ENCODE data around the gene KIAA0513.
"Not testable (repeated sequence)": the region's sequence is repeated elsewhere in the genome, so short reads cannot be mapped to it uniquely, and the experiment has no call there.

Gene KIAA0513

DNA sequence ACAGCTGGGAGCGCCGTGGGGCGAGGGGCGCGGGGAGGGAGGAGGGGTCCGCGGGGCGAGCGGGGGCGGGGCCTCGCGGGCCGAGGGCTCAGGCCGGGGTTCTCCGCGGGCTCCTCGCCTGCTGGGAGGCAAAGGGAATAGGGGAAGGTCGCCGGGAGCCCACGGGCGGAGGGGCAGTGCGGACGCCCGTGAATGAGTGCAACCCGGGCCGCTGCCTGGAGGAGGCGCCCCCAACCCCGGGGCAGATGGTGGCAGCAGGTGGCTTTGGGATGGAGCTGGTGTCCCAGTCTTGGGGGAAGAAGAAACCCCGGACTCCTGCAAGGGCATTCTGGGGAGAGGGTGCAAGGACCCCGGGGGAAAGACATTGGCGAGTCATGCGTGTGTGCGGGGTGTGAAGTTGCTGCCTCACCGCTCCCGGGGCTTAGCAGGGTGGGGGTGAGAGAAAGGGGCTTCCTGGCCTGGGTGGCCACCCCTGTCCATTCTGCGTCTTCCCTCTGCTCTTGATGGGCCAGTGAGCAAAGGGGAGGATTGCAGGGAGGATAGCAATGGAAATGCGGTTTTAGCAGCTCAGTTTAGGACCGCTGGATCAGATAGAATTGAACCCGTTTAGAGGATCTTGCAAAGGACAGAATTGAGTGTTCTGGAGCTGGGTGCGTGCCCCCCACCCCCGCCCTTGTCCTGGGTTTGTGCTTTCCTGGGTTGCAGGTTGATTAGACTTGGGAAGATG is 526 bp downstream of the KIAA0513 start:
- ATAC-seq (replicated peaks) (no peak), DNase-seq (peak in 2 of 3 experiments; percentile 7 to 12)
- H3K27me3 Mint-ChIP-seq = no peaks in the 10 kb centered on the region
- H3K9me3 Mint-ChIP-seq = no peaks in the 10 kb centered on the region
- H3K4me1 Mint-ChIP-seq (ENCODE audit: low read depth in 2 of 2) = peaks cover 21 to 30% of the 10 kb centered on the region in 2 donors
- H3K36me3 Mint-ChIP-seq (ENCODE audit: insufficient read depth) = peaks cover 30% of the 10 kb centered on the region
- H3K4me3 Mint-ChIP-seq = peak overlapping the region; percentile 92 to 94
- peak overlapping the region; percentile 94 for H3K27ac Mint-ChIP-seq

- Mint-ChIP-seq H3K9me3 (no peaks in the 10 kb centered on the region), H3K27ac (peak overlapping the region; percentile 94), H3K4me1 (ENCODE audit: low read depth in 2 of 2) (peaks cover 21 to 30% of the 10 kb centered on the region in 2 donors), H3K27me3 (no peaks in the 10 kb centered on the region), H3K4me3 (peak overlapping the region; percentile 92 to 94), H3K36me3 (ENCODE audit: insufficient read depth) (peaks cover 30% of the 10 kb centered on the region)
- ATAC-seq (replicated peaks) = peak; percentile 78
- DNase-seq = peak; percentile 62 to 68 (median 62)
These were observed 1.3 kb downstream of the KIAA0513 start for GRCh38 chr16:85028685-85029407.

- Mint-ChIP-seq H3K36me3 (ENCODE audit: insufficient read depth) (peaks cover 28% of the 10 kb centered on the region), H3K4me1 (ENCODE audit: low read depth in 2 of 2) (peaks cover 24 to 30% of the 10 kb centered on the region in 2 donors), H3K27me3 (no peaks in the 10 kb centered on the region), H3K9me3 (no peaks in the 10 kb centered on the region), H3K4me3 (peak overlapping the region; percentile 92 to 94), H3K27ac (peak overlapping the region; percentile 94)
- peak; percentile 65 for ATAC-seq (replicated peaks)
- DNase-seq = peak; percentile 43 to 50 (median 45)
These were observed 1.8 kb downstream of the KIAA0513 start for GRCh38 chr16:85029408-85029784.

DNA sequence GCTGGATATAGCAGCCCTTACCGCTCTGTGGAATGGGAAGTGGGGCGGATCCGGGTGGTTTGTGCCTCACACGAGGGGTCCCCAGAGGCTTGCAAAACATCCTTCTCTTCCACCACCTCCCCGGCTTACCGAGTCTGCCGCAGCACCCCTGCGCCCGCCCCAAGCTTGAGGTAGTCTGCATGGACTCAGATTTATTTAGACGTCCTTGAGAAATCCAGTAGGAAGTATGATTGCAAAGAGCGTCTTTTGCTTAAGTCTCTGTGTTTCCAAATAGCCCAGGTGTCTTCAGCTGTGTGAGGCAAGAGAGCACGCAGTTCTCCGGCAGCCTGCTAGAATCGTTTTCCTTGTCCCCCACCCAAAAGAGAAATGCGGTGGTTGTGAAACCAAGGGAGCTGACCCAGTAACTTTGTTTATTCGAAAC is 2.4 kb downstream of the KIAA0513 start:
- Mint-ChIP-seq H3K27ac (peak overlapping the region; percentile 94), H3K4me1 (ENCODE audit: low read depth in 2 of 2) (peaks cover 24 to 30% of the 10 kb centered on the region in 2 donors), H3K4me3 (peak overlapping the region; percentile 92 to 94), H3K9me3 (no peaks in the 10 kb centered on the region), H3K27me3 (no peaks in the 10 kb centered on the region), H3K36me3 (ENCODE audit: insufficient read depth) (peaks cover 28% of the 10 kb centered on the region)
- no peak for ATAC-seq (replicated peaks)
- no peak for DNase-seq

DNA sequence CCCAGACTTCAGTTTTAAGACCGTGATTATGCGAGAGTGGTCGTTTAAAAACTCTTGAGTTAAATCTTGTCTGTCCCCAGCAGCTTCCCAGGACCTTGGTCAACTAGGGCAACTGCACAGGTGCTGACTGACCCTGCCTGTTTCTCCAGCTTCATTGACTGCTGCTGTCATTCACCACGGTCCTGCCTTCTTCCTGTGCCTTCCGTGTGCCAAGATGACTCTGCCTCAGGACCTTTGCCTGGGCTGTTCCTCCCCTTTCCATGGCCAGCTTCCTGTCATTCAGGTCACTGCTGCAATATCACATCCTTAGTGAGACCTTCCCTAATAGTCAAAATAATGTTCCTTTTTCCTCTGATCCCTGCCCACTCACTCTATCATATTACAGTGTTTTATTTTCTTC is 3.9 kb downstream of the KIAA0513 start:
- Mint-ChIP-seq H3K36me3 (ENCODE audit: insufficient read depth) (peaks cover 28% of the 10 kb centered on the region), H3K27me3 (no peaks in the 10 kb centered on the region), H3K4me1 (ENCODE audit: low read depth in 2 of 2) (peaks cover 24 to 30% of the 10 kb centered on the region in 2 donors), H3K9me3 (no peaks in the 10 kb centered on the region), H3K4me3 (no peak overlapping the region), H3K27ac (no peak overlapping the region)
- ATAC-seq (replicated peaks) (no peak), DNase-seq (no peak)

DNA sequence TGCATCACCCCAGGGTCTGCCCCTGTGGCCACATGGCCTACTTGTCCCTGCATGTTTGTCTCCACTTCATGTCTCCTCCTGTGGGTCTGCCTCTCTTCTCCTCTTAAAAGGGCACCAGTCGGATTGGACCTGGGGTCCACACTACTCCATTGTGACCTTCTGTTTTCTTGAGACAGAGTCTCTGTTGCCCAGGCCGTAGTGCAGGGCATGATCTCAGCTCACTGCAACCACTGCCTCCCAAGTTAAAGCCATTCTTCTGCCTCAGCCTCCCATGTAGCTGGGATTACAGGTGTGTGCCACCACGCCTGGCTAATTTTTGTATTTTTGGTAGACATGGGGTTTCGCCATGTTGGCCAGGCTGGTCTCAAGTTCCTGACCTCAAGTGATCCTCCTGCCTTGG is 4.6 kb downstream of the KIAA0513 start:
- not testable (repeated sequence) for H3K9me3 Mint-ChIP-seq; H3K4me3 Mint-ChIP-seq; ATAC-seq (replicated peaks); DNase-seq; H3K27ac Mint-ChIP-seq; H3K27me3 Mint-ChIP-seq
- Mint-ChIP-seq H3K4me1 (ENCODE audit: low read depth in 2 of 2) (peaks cover 24 to 27% of the 10 kb centered on the region in 2 donors), H3K36me3 (ENCODE audit: insufficient read depth) (peaks cover 28% of the 10 kb centered on the region)

- DNase-seq (no peak), ATAC-seq (replicated peaks) (no peak)
- Mint-ChIP-seq H3K9me3 (no peaks in the 10 kb centered on the region), H3K4me3 (no peak overlapping the region), H3K27ac (no peak overlapping the region), H3K4me1 (ENCODE audit: low read depth in 2 of 2) (peaks cover 19 to 22% of the 10 kb centered on the region in 2 donors), H3K27me3 (no peaks in the 10 kb centered on the region), H3K36me3 (ENCODE audit: insufficient read depth) (peaks cover 31% of the 10 kb centered on the region)
These were observed 5.6 kb downstream of the KIAA0513 start for GRCh38 chr16:85033171-85033570.

DNA sequence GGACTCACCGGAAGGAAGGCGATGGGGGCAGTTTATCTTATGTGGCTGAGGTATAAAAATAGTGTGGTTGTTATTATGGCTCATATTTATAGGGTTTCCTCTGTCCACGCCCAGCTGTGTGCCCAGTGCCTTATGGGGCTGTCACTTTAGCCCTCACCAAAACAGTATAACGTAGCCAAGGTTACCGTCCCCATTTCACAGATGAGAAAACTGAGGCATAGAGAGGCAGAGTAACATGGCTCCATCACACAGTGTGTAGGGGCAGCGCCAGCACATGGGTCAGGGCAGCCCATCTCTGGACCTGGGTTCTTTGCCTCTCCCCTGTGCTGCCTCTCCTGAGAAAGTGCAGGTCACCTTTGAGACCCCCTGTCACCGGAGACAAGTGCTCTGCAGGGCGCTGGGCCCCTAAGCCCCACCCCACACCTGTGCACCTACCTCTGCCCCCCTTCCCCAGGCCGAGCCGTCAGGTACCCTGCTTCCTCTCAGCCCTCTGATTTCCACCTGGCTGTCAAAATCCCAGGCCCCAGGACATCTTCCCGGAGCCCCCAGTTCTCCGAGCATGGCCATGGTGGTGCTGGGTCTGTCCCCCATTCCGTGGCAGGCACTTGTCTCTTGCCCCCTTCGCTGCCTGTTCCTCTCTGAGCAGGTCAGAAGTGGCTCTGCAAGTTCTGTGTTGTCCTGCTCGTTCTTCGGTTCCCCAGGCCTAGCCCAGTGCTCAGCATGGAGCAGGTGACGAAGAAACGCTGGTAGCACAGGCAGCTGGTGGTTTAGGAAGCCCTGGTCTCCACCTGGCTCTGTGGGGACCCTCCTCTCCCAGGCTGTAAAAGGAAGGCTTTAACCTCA is 7.2 kb downstream of the KIAA0513 start:
- Mint-ChIP-seq H3K27me3 (no peaks in the 10 kb centered on the region), H3K4me3 (no peak overlapping the region), H3K27ac (peak overlapping the region in 1 of 2 donors; percentile 25), H3K4me1 (ENCODE audit: low read depth in 2 of 2) (peaks cover 2 to 5% of the 10 kb centered on the region in 2 donors), H3K9me3 (no peaks in the 10 kb centered on the region), H3K36me3 (ENCODE audit: insufficient read depth) (peaks cover 19% of the 10 kb centered on the region)
- no peak for DNase-seq
- ATAC-seq (replicated peaks) = no peak

DNA sequence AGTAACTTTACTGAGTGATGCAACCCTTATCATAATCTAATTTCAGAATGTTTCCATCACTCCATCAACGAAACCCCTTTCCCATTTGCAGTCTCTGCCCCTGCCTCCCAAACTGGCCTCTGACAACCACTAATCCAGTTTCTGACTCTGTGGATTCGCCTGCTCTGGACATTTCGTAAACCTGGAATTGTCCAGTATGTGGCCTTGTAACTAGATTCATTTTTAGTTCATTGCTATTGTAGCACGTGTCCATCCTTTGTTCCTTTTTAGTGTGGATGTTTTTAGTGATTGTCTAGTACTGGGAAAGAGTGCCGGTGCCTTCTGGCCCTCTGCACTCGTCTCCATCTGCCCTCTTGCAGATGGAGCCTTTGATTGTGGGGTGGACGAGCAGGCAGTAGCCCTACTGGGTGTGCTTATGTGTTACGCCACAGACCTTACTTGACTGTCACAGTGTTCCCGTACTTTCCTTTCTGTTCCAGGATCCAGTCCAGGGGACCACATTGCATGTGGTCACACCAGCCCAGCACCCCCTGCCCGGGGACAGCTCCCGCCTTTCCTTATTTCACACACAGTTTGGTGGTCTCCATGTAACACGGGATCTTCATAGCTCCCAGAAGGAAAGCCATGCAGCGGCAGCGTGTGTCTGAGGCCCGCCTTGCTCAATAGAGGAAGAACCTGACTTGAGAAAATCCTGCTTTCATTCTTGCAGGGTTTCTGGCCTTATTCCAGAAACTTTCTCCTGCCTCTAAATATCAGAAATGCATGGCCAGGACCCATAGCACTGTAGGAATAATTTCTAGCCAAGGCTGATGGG is 8.8 kb downstream of the KIAA0513 start:
- ATAC-seq (replicated peaks) (no peak), DNase-seq (no peak)
- Mint-ChIP-seq H3K9me3 (no peaks in the 10 kb centered on the region), H3K4me3 (no peak overlapping the region), H3K4me1 (ENCODE audit: low read depth in 2 of 2) (peaks cover 0 to 3% of the 10 kb centered on the region in 2 donors), H3K36me3 (ENCODE audit: insufficient read depth) (peaks cover 16% of the 10 kb centered on the region), H3K27ac (peak overlapping the region in 1 of 2 donors; percentile 23), H3K27me3 (no peaks in the 10 kb centered on the region)

- DNase-seq (no peak), ATAC-seq (replicated peaks) (no peak)
- H3K4me1 Mint-ChIP-seq (ENCODE audit: low read depth in 2 of 2) = peaks cover 0 to 3% of the 10 kb centered on the region in 2 donors
- peak overlapping the region in 1 of 2 donors; percentile 23 for H3K27ac Mint-ChIP-seq
- peaks cover 13% of the 10 kb centered on the region for H3K36me3 Mint-ChIP-seq (ENCODE audit: insufficient read depth)
- no peak overlapping the region for H3K4me3 Mint-ChIP-seq
- H3K9me3 Mint-ChIP-seq = no peaks in the 10 kb centered on the region
- H3K27me3 Mint-ChIP-seq = no peaks in the 10 kb centered on the region
These were observed 9.4 kb downstream of the KIAA0513 start for GRCh38 chr16:85037050-85037410.

DNA sequence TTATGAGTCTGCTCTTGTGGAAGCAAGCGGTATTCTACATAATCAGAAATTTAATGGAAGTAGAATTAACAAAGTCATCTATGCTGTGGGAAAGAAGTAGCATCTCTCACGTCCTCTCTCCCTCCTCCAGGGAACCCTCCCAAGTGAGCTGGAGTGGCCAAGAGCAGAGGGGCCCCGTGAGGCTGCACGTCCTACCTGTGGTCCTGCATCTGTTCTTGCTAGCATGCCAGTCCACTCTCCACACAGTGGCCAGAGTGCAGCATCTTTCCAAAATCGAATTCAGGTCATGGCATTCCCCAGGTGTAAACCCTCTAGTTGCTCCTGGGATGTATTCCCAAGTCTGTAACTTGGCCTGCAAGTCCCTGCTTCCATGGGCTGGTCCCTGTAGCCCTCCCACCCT is 10.1 kb downstream of the KIAA0513 start:
- Mint-ChIP-seq H3K4me1 (ENCODE audit: low read depth in 2 of 2) (peaks cover 0 to 3% of the 10 kb centered on the region in 2 donors), H3K27ac (no peak overlapping the region), H3K36me3 (ENCODE audit: insufficient read depth) (peaks cover 10% of the 10 kb centered on the region), H3K4me3 (no peak overlapping the region), H3K27me3 (no peaks in the 10 kb centered on the region), H3K9me3 (no peaks in the 10 kb centered on the region)
- DNase-seq = no peak
- no peak for ATAC-seq (replicated peaks)

- Mint-ChIP-seq H3K36me3 (ENCODE audit: insufficient read depth) (peaks cover 8% of the 10 kb centered on the region), H3K27ac (no peak overlapping the region), H3K4me3 (no peak overlapping the region), H3K9me3 (no peaks in the 10 kb centered on the region), H3K4me1 (ENCODE audit: low read depth in 2 of 2) (no peaks in the 10 kb centered on the region), H3K27me3 (no peaks in the 10 kb centered on the region)
- ATAC-seq (replicated peaks) = no peak
- DNase-seq = no peak
These were observed 13.1 kb downstream of the KIAA0513 start for GRCh38 chr16:85040685-85041084.

Measured in effector memory CD8-positive, alpha-beta T cell (primary cell).